NCI-H1436 treated with DMSO at 0.1 percent for 48 hours (cell line): ENCODE results near the gene OBP2A.

ENCODE experiments used
- DNase-seq: peaks from one replicate; lab custom pipeline; 2025; lab: John Stamatoyannopoulos, UW

Gene OBP2A

GRCh38 chr9:135552021-135552697 is 6.2 kb downstream of the OBP2A start:
- DNase-seq, result no peak

GRCh38 chr9:135552698-135553171 is 6.8 kb downstream of the OBP2A start:
- no peak for DNase-seq

- no peak for DNase-seq
Observed at GRCh38 chr9:135554718-135555117, 8.8 kb downstream of the OBP2A start.

- DNase-seq, result no peak
Observed at GRCh38 chr9:135555203-135555602, 9.3 kb downstream of the OBP2A start.

- no peak for DNase-seq
Observed at GRCh38 chr9:135555910-135556309, 10.0 kb downstream of the OBP2A start.

GRCh38 chr9:135559606-135560005 is 13.7 kb downstream of the OBP2A start:
- DNase-seq, result no peak

GRCh38 chr9:135561391-135562234 is 15.7 kb downstream of the OBP2A start, which contains the start of gene PAEP:
TSS of gene PAEP (plus strand) at chr9:135561756.
- DNase-seq, result no peak

- no peak for DNase-seq
Observed at GRCh38 chr9:135562235-135562745, 16.4 kb downstream of the OBP2A start.

- DNase-seq, result no peak
Observed at GRCh38 chr9:135563039-135563476, 17.1 kb downstream of the OBP2A start.

- no peak for DNase-seq
Observed at GRCh38 chr9:135563858-135564257, 17.9 kb downstream of the OBP2A start.

- DNase-seq, result no peak
Observed at GRCh38 chr9:135565141-135565628, 19.3 kb downstream of the OBP2A start.

- DNase-seq, result no peak
Observed at GRCh38 chr9:135565636-135566035, 19.7 kb downstream of the OBP2A start.

- DNase-seq, result no peak
Observed at GRCh38 chr9:135566552-135566951, 20.6 kb downstream of the OBP2A start.

GRCh38 chr9:135567311-135567710 is 21.4 kb downstream of the OBP2A start:
- no peak for DNase-seq

GRCh38 chr9:135568026-135568425 is 22.1 kb downstream of the OBP2A start:
- DNase-seq, result no peak

GRCh38 chr9:135570456-135570855 is 24.5 kb downstream of the OBP2A start:
- DNase-seq, result no peak

GRCh38 chr9:135572233-135572632 is 26.3 kb downstream of the OBP2A start:
- DNase-seq, result no peak

- no peak for DNase-seq
Observed at GRCh38 chr9:135573124-135573523, 27.2 kb downstream of the OBP2A start.

GRCh38 chr9:135574331-135574730 is 28.4 kb downstream of the OBP2A start:
- no peak for DNase-seq

GRCh38 chr9:135574943-135575342 is 29.0 kb downstream of the OBP2A start:
- DNase-seq, result no peak

GRCh38 chr9:135575995-135576631 is 30.2 kb downstream of the OBP2A start:
- DNase-seq, result no peak

- no peak for DNase-seq
Observed at GRCh38 chr9:135577256-135577655, 31.3 kb downstream of the OBP2A start.
